Measurements from ENCODE around the gene CARD9.
A peak's percentile ranks its signal among the peaks of the same experiment; 100 is the strongest.

The CARD9 gene

GRCh38 chr9:136379401-136379800 is 5.9 kb upstream of the CARD9 start:
- DNase-seq, result no peak

DNA sequence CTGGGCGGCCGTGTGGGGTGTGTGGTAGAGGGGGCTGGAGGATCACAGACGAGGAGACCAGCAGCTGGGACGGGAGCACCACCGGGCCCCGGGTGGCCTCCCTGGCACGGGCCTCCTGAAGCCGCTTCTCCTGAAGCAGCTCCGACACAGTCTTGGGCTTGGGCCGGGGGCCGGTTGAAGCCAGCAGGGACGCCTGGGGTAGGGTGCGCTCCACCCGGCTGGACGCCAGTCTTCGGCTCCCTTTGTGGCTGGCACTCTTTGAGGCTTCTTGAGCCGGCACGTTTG is 5.5 kb upstream of the CARD9 start:
- no peak for DNase-seq

DNA sequence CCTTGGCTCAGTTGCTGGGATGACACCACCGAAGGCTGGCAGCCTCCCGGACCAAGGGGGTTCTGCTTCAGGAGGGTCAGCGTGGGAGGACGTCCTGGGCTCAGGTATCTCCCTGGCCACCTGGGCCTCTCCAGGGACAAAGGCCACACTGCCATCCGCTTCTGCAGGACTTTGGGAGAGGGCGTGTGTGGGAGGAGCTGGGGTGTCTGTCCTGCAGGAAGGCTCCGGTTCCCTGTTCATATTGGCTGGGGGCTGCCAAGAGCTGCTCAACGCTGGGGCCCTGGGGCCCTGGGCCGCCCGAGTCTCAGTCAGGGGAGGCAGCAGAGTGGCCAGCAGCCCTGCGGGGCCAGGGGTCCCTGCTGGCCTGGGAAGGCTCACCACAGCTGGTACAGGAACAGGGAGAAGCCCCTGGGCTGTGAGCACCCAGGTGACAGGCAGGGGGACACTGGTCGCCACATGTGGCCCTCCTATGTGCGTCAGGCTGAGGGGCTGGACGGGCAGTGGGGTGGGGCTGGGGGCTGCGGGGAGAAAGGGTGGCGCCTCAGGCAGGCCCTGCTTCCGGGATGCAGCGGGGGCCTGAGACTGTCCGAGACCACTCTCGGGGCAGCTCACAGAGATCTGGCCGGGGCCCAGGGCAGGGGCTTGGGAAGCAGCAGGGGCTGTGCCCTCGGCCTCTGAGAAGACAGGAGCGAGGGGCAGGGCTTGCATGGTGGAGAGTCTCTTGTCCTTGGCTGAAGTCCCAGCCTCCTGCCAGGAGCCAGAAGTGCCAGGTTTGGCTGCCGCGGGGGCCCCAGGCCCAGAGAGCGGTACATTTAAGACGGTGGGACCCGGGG is 4.9 kb upstream of the CARD9 start:
- no peak for DNase-seq

DNA sequence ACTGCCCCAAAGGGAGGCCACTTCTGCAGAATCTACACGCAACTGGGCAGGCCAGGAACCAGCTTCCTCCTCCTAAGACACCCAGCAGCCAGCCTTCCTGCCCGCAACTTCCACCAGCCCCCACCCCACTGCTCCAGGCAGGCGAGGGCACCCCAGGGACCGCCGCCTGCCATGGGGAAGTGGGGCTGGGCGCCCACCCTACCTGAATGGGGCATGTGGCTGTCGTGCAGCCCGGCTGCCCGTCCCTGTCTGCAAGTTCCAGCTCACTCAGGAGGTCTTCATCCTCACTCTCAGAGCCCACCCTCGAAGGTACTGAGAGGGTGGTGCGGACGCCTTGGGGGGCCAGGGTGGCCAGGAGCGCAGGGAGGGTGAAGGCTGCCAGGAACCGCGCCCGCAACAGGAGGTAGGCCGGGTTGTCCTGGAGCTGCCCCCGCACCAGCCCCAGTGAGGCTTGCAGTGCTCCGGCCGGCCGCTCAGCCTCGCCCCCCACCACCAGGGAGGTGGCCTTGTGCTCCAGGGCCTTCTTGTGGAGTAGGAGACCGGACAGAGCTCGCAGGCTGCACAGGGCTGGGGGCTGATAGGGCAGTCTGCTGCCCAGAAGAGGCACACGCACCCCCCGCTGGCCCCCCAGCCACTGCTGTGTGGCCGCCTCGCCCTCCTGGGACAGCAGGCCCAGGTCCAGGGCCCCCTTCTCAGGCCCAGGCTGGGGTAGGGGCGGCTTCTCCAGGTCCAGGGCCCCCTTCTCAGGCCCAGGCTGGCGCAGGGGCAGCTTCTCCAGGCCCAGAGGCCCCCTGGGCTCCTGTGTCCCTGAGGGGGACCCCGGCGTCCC is 4.1 kb upstream of the CARD9 start:
- no peak for DNase-seq

DNA sequence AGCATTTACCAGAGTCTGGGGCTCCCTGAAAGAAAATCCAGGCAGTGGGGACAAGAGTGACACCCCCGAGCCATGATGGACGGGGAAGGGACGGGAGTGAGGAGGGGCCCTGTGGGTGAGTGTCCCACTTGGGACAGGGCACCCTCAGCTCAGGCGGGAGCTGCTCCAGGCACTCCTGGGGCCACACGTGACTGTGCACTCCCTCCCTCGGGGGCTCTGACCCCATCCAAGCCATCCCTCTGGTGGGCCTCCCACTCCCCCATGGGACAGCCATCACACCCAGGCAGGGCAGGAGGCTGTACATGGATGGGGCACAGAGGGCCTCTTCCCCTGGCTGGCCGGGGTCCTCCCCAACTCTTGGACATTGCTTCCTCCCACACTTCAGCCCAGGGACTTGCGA is 3.0 kb upstream of the CARD9 start:
- DNase-seq, result no peak

DNA sequence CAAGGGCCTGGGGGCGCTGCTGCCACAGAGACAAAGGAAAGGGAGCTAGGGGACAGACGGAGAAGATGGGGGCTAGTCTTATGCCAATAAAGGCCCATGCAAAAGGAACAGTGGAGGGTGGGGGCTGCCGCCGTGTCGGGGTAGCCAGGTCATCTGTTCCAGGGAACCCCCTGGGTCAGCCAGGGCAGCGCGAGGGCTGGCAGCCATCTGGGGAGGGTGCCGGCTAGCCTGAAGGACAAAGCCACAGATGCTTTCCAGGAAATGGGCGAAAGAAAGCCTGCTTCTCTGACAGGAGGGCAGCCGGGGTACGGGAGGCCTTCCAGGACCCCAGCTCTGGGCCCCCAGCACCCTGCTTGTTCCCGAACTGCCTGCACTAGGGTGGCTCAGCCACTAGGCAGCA is 1.6 kb upstream of the CARD9 start:
- DNase-seq, result no peak

DNA sequence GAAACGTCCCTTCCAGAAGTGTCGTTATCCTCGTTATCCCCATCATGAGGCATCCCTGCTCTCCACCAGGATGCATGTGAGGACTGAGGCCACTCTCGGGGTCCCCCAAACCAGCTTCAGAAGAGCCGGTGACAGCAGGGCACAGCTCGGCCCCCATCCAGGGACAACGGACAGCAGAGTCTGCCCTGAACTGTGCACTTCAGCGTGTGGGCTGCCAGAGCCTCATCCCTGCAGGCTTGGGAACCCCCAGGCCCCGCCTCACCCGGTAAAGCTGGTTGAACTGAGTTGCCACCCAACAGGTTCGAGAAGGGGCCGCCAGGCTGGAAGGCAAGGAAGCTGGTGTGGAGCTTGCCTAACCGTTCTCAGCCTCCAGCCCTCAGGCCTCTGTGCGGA is 710 bp upstream of the CARD9 start:
- no peak for DNase-seq

- DNase-seq, result no peak
These were observed 739 bp downstream of the CARD9 start for GRCh38 chr9:136372561-136373299.

DNA sequence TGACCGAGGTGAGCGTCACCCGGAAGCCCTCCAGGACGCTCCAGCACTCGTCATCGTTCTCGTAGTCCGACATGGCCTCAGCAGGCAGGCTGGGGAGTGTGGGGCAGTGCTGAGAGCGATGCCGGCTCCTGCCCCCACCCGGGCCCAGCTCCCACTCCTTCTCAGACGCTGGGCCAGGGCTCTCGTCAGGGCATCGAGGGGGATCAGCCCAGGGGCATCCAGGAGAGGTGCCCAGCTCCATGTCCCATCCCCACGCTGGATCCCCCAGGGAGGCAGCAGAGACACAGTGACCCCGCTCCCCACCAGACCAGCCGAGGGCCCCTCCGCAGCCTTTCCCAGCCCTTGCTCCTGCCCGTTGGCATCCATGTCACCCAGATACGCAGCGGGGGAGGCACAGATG is 1.5 kb downstream of the CARD9 start:
- no peak for DNase-seq

DNA sequence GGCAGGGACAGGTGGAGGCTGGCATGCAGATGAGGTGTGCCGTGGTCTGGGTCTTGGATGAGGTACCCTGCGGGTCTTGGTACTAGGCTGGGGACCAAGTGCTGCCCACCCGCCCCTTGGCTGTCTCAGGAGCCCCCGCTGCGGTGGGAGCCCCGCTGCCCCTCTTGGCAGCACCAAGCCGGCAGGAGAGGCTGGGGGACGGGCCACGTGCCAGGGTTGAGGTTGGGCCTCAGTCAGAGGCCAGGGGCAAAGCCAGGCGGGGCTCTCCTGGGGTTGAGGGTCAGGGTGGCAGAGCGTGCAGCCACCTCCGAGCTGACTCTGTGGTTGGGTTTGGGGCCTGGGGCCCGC is 2.0 kb downstream of the CARD9 start:
- no peak for DNase-seq

GRCh38 chr9:136370687-136371532 is 2.6 kb downstream of the CARD9 start:
- no peak for DNase-seq

DNA sequence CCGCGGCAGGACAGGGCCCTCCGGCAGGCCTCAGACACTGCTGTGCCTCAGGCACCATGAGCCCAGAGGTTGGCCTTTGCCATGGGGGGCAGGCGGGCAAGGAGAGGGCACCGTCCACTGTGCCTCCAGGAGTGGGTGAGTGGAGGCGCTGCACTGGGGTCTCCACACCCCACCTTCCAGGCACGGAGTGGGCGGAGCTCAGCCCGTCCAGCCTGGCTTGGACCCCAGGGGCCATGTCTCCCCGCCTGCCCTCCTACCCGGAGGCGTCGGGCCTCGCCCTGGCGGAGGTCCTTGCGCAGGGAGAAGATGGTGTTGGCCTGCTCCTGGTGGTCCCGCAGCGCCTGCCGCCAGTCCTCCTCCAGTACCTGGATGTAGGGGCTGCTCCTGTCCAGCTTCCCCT is 3.4 kb downstream of the CARD9 start:
- DNase-seq, result no peak

- DNase-seq, result no peak
These were observed 5.3 kb downstream of the CARD9 start for GRCh38 chr9:136368190-136368589.

GRCh38 chr9:136367296-136368145 is 5.9 kb downstream of the CARD9 start:
- no peak for DNase-seq

DNA sequence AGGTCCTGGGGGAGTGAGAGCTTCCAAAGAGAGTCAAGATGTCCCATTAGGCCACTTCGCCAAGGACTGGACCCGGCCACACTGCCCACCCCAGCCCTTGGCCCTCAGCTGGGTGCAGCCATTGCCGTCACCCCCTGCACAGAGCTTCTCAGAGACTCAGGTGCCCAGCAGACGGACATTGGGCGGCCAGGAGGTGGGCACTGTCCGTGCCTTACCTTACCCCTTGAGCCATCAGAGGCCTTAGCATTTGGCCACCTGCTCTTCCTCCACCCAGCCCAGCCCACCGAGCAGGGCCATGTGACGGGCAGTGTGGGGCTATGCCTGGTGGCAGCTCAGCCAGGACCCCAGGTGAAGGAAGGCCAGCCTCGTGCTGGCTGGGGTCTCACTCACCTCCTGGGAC is 6.6 kb downstream of the CARD9 start:
- DNase-seq, result no peak

DNA sequence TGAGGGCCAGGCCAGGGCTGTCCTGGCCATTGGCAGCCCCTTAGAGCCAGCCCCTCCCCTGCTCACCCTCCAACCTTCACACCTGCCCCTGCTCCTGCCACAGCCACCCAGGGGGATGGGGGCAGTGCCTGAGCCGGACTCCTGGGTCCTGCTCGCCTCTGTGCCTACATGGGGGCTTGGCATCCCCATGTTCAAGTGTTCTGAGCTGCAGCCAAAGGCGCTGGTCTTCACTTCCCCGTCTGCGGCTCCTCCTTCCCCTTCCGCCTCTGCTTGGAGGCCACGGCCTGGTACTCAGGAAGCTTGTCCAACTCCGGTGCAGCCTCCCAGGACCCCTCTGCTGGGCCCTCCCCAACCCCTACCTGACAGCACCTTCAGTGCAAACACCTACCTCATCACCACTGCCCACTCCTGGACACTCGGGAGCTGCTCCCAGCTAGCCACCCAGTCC is 7.7 kb downstream of the CARD9 start:
- no peak for DNase-seq

- no peak for DNase-seq
These were observed 8.3 kb downstream of the CARD9 start for GRCh38 chr9:136364942-136365774.

GRCh38 chr9:136363949-136364748 is 9.3 kb downstream of the CARD9 start:
- no peak for DNase-seq

- DNase-seq, result peak; percentile 95
These were observed 10.1 kb downstream of the CARD9 start, which contains the start of gene DNLZ for GRCh38 chr9:136363106-136363948. TSS of gene DNLZ (minus strand) at chr9:136363744. CDS start at chr9:136363714, 30 bp downstream.

Data from CD4-positive, alpha-beta T cell treated with Interleukin-10 for 1 hour (primary cell).